Ishikawa (cell line): ENCODE data around the gene ZRANB3.

Experiments
- CEBPB ChIP-seq: IDR thresholded peaks from 2 replicates; pipeline ENCODE4 v1.6.1; 2012
- CREB1 ChIP-seq: IDR thresholded peaks from 2 replicates; pipeline ENCODE4 v1.6.1; 2012; ENCODE audit warnings: low read depth
- EGR1 ChIP-seq: IDR thresholded peaks from 2 replicates; pipeline ENCODE4 v1.6.1; 2012
- EP300 ChIP-seq: IDR thresholded peaks from 2 replicates; pipeline ENCODE4 v1.6.1; 2012; ENCODE audit warnings: borderline replicate concordance
- FOXM1 ChIP-seq: IDR thresholded peaks from 2 replicates; pipeline ENCODE4 v1.6.1; 2012; ENCODE audit warnings: low read depth, borderline replicate concordance
- MAX ChIP-seq: IDR thresholded peaks from 2 replicates; pipeline ENCODE4 v1.6.1; 2012
- NFIC ChIP-seq: IDR thresholded peaks from 2 replicates; pipeline ENCODE4 v1.6.1; 2012
- RAD21 ChIP-seq: IDR thresholded peaks from 2 replicates; pipeline ENCODE4 v1.6.1; 2012; ENCODE audit warnings: low read depth
- REST ChIP-seq: IDR thresholded peaks from 2 replicates; pipeline ENCODE4 v1.6.1; 2012; ENCODE audit warnings: low read depth, mild to moderate bottlenecking
- TAF1 ChIP-seq: IDR thresholded peaks from 2 replicates; pipeline ENCODE4 v1.6.1; 2012; ENCODE audit warnings: low read depth, mild to moderate bottlenecking
- TEAD4 ChIP-seq: IDR thresholded peaks from 2 replicates; pipeline ENCODE4 v1.6.1; 2012
- USF1 ChIP-seq: IDR thresholded peaks from 2 replicates; pipeline ENCODE4 v1.6.1; 2012
- YY1 ChIP-seq: IDR thresholded peaks from 2 replicates; pipeline ENCODE4 v1.6.1; 2012; ENCODE audit warnings: low read depth
- ZBTB7A ChIP-seq: IDR thresholded peaks from 2 replicates; pipeline ENCODE4 v1.6.1; 2012; ENCODE audit warnings: low read depth

GRCh38 chr2:135187270-135187669, 343.7 kb downstream of the ZRANB3 start:
- TF ChIP-seq TAF1 (no peak), CREB1 (no peak), REST (no peak), NFIC (no peak), EGR1 (no peak), RAD21 (no peak), YY1 (no peak), TEAD4 (no peak), EP300 (no peak), CEBPB (no peak), MAX (no peak), ZBTB7A (no peak), FOXM1 (no peak), USF1 (no peak)
